ENCODE results near the gene ACRBP. TPM values are rescaled to one million over a fixed set of nuclear protein-coding genes. Genes with fewer than 3 reads are reported as not detected.
A peak's percentile ranks its signal among the peaks of the same experiment; 100 is the strongest.

Gene ACRBP
- total RNA-seq, 8 experiments from 2014 or later, result 0.51 to 2.6 (median 1.1) TPM

DNA sequence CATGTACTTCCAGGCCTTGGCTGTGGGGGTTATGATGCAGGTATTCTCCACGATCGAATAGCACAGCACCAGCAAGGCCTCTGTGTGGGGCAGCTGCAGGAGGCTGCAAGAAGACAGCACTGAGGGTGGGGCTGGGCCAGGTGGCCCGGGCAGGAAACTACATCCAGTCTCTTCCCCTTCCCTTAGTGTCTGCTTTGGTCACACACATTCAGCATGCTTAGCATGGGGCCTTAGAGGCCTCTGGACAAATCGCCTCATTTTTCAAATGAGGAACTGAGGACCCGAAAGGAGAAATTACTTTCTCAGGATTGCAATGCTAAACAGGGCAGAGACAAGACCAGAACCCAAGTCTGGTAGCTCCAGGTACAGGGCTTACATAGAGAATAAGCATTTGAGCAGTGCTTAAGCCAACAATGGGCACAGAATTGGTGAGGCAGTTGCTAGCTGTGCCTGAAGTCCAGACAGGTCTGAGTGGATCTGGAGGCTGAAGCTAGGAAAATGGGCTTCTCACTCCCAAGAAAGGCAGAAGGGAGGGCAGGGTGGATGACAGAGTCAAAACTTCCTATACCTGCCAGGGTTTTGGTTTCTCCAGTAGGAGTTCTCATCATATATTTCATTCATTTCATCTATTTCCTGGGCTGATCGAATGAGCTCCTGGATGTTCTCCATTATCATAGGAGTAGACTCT lies 3.5 kb downstream of the ACRBP start:
- in situ Hi-C loops (cut with MboI; ENCODE audit: low pct_unique_long_range_greater_than_20kb in 2 of 9, low sequenced_read_pairs in 9 of 9, unreplicated experiment in 9 of 9), result no loop called here
- ATAC-seq (replicated peaks in 6 of 8), result no peak
- Histone ChIP-seq H3K4me3 (no peak overlapping the region), H3K4me1 (replicated peaks in 1 of 2) (peaks cover 0 to 5% of the 10 kb centered on the region in 2 donors), H3K27ac (no peak overlapping the region)
- WGBS, 10 experiments, result 49 to 100% (median 90%) methylated on average over 1 to 4 of the region's 6 CpGs

DNA sequence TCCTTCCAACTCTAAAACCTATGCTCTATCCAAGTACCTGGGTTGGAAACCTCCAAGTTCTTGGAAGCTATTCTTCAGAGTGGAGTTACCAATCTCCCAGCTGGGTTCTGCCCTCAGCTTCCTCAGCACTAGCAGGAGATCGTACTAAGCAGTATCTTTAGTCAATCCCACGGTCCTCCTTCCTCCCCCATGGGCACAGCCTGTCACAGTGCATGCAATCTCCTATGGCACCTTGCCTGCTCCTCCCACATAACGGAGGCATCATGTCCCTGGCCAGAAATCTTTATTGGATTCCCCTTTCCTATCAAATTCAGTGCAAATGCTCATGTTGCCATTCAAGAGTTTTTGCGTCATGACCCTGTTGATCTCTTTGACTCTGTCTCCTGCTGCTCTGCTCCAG lies 6.1 kb downstream of the ACRBP start:
- WGBS, 10 experiments, result 29 to 86% (median 45%) methylated on average over 1 to 4 of the region's 4 CpGs
- no peak for ATAC-seq (replicated peaks in 6 of 8)
- H3K4me1 ChIP-seq (replicated peaks in 1 of 2), result peaks cover 0 to 2% of the 10 kb centered on the region in 2 donors

DNA sequence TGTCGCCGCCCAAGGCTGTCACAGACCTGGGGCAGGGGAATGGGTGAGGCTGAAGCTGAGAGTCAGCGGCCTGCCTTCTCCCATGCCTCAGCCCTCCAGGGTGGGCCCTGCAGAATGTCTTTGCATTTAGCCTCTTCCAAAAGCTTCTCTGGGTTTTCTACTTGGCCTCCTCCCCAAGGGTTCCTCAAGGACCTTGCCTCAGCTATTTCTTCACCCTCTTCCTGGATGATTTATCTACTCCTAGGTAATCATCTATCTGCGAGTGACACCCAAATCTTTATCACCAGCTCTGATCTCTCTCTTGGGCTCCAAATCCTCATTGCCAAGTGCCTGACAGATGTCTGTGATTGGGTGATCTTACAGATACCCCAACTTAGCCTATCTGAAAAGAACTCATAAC lies 6.7 kb downstream of the ACRBP start:
- WGBS, 10 experiments, result 50 to 100% (median 87%) methylated on average over 1 to 2 of the region's 4 CpGs; no CpG with 5 or more reads in 4 of the 10 experiments
- in situ Hi-C loops (cut with MboI; ENCODE audit: low pct_unique_long_range_greater_than_20kb in 2 of 9, low sequenced_read_pairs in 9 of 9, unreplicated experiment in 9 of 9), result no loop called here
- no peak for ATAC-seq (replicated peaks in 6 of 8)
- Histone ChIP-seq H3K4me1 (replicated peaks in 1 of 2) (peaks cover 0 to 9% of the 10 kb centered on the region in 2 donors), H3K27ac (no peak overlapping the region), H3K4me3 (no peak overlapping the region)

More for the DNA sequence above, 6.1 kb downstream of the ACRBP start:
- in situ Hi-C loops (cut with MboI; ENCODE audit: low pct_unique_long_range_greater_than_20kb in 2 of 9, low sequenced_read_pairs in 9 of 9, unreplicated experiment in 9 of 9), result no loop called here
- no peak overlapping the region for H3K4me3 ChIP-seq
- no peak overlapping the region for H3K27ac ChIP-seq

DNA sequence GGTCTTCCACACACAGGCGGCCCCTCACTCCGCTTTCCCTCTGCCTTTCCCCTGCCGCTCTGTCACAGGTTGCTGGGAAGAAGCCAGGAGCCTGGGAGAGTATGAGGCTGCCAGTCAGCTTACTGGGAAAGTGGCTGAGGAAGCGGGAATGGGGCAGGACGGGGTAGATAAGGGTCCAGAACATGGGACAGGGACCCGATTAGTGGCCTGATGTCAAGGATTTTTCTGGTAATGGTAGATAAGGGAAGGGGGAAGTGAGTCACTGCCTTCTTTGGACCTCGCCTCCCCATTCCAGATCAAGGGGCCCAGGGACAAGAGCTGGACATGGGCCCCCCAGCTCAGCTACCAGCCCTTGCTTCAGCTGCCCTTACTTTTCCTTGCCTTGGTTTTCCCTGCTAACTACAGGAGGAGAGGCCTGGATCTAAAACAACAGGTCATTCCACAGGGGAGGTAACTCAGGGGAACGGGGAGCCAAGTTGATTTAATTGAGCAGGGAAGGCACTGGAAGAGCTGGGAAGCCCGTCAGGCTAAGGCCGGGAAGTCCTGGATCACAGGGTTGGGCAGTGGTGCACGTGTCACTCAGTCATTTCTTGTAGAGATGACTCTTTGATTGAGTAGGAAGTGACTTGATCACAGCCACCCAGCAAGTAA lies 8.0 kb downstream of the ACRBP start:
- Histone ChIP-seq H3K4me3 (no peak overlapping the region), H3K4me1 (replicated peaks in 1 of 2) (peaks cover 0 to 12% of the 10 kb centered on the region in 2 donors), H3K27ac (no peak overlapping the region)
- WGBS, 10 experiments, result 20 to 86% (median 66%) methylated on average over 1 to 6 of the region's 11 CpGs; no CpG with 5 or more reads in 2 of the 10 experiments
- no peak for ATAC-seq (replicated peaks in 6 of 8)
- in situ Hi-C loops (cut with MboI; ENCODE audit: low pct_unique_long_range_greater_than_20kb in 2 of 9, low sequenced_read_pairs in 9 of 9, unreplicated experiment in 9 of 9), result no loop called here

- 40 to 83% (median 69%) methylated on average over 1 to 6 of the region's 9 CpGs; no CpG with 5 or more reads in 6 of the 10 experiments for WGBS, 10 experiments
- Histone ChIP-seq H3K27ac (no peak overlapping the region), H3K4me1 (replicated peaks in 1 of 2) (peaks cover 0 to 12% of the 10 kb centered on the region in 2 donors), H3K4me3 (no peak overlapping the region)
- in situ Hi-C loops (cut with MboI; ENCODE audit: low pct_unique_long_range_greater_than_20kb in 2 of 9, low sequenced_read_pairs in 9 of 9, unreplicated experiment in 9 of 9), result no loop called here
- no peak for ATAC-seq (replicated peaks in 6 of 8)
Measured at GRCh38 chr12:6638305-6638704, 8.9 kb downstream of the ACRBP start.

- Histone ChIP-seq H3K4me1 (replicated peaks in 1 of 2) (peaks cover 0 to 23% of the 10 kb centered on the region in 2 donors), H3K27ac (peak within 1 kb of the TSS in 1 of 2 donors; percentile 10), H3K4me3 (no peak within 1 kb of the TSS)
- WGBS, 10 experiments, result 0 to 90% (median 73%) methylated on average over 3 to 7 of the region's 18 CpGs; no CpG with 5 or more reads in 4 of the 10 experiments
- ATAC-seq (replicated peaks in 6 of 8), result peak; percentile 62 to 93 (median 86)
- in situ Hi-C loops (cut with MboI; ENCODE audit: low pct_unique_long_range_greater_than_20kb in 2 of 9, low sequenced_read_pairs in 9 of 9, unreplicated experiment in 9 of 9), result no loop called here
Measured at GRCh38 chr12:6635856-6636531, 11.2 kb downstream of the ACRBP start, which contains the start of gene LPAR5. Gene LPAR5 (minus strand): TSS chr12:6635959. CDS start chr12:6621248, 14,711 bp downstream.

GRCh38 chr12:6635375-6635855 lies 11.8 kb downstream of the ACRBP start:
- H3K4me3 ChIP-seq, result no peak overlapping the region
- H3K27ac ChIP-seq, result peak overlapping the region in 1 of 2 donors; percentile 10
- WGBS, 10 experiments, result 0 to 100% methylated on average over 1 of the region's 5 CpGs; no CpG with 5 or more reads in 8 of the 10 experiments
- peaks cover 0 to 23% of the 10 kb centered on the region in 2 donors for H3K4me1 ChIP-seq (replicated peaks in 1 of 2)
- in situ Hi-C loops (cut with MboI; ENCODE audit: low pct_unique_long_range_greater_than_20kb in 2 of 9, low sequenced_read_pairs in 9 of 9, unreplicated experiment in 9 of 9), result no loop called here
- ATAC-seq (replicated peaks in 6 of 8), result peak in 6 of 8 experiments; percentile 7 to 70 (median 52)

GRCh38 chr12:6632026-6632983 lies 14.9 kb downstream of the ACRBP start:
- WGBS, 10 experiments, result 54 to 87% (median 70%) methylated on average over 1 to 12 of the region's 21 CpGs; no CpG with 5 or more reads in 1 of the 10 experiments
- Histone ChIP-seq H3K4me3 (no peak overlapping the region), H3K27ac (peak overlapping the region in 1 of 2 donors; percentile 66), H3K4me1 (replicated peaks in 1 of 2) (peaks cover 0 to 23% of the 10 kb centered on the region in 2 donors)
- ATAC-seq (replicated peaks in 6 of 8), result peak in 5 of 8 experiments; percentile 14 to 34 (median 26)
- in situ Hi-C loops (cut with MboI; ENCODE audit: low pct_unique_long_range_greater_than_20kb in 2 of 9, low sequenced_read_pairs in 9 of 9, unreplicated experiment in 9 of 9), result no loop called here

- no peak overlapping the region for H3K4me3 ChIP-seq
- no peak overlapping the region for H3K27ac ChIP-seq
- 67 to 100% (median 91%) methylated on average over 1 to 3 of the region's 3 CpGs; no CpG with 5 or more reads in 6 of the 10 experiments for WGBS, 10 experiments
- in situ Hi-C loops (cut with MboI; ENCODE audit: low pct_unique_long_range_greater_than_20kb in 2 of 9, low sequenced_read_pairs in 9 of 9, unreplicated experiment in 9 of 9), result no loop called here
- peaks cover 0 to 23% of the 10 kb centered on the region in 2 donors for H3K4me1 ChIP-seq (replicated peaks in 1 of 2)
- no peak for ATAC-seq (replicated peaks in 6 of 8)
Measured at GRCh38 chr12:6631549-6631961, 15.7 kb downstream of the ACRBP start.

DNA sequence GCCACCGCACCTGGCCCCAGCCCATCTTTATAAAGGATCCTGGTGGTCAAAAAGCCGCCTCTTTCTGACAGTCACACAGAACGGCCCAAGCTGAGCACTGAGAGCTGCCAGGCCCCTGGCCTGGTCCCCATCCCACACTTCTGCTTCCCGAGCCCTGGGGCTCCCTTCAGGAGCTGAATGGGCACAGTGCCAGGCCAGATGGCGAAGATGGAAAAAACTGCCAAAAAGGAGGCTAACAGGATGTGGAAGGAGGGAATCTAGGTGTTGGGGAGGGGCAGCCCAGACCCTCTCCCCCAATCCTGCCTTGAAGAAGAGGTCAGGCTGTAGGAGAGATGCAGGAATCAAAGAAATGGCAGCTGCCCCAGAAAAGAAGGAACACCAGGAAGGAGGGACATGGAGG lies 16.5 kb downstream of the ACRBP start:
- Histone ChIP-seq H3K27ac (no peak overlapping the region), H3K4me1 (replicated peaks in 1 of 2) (peaks cover 0 to 17% of the 10 kb centered on the region in 2 donors), H3K4me3 (no peak overlapping the region)
- no peak for ATAC-seq (replicated peaks in 6 of 8)
- 17 to 100% (median 79%) methylated on average over 1 to 2 of the region's 5 CpGs; no CpG with 5 or more reads in 5 of the 10 experiments for WGBS, 10 experiments
- in situ Hi-C loops (cut with MboI; ENCODE audit: low pct_unique_long_range_greater_than_20kb in 2 of 9, low sequenced_read_pairs in 9 of 9, unreplicated experiment in 9 of 9), result no loop called here

DNA sequence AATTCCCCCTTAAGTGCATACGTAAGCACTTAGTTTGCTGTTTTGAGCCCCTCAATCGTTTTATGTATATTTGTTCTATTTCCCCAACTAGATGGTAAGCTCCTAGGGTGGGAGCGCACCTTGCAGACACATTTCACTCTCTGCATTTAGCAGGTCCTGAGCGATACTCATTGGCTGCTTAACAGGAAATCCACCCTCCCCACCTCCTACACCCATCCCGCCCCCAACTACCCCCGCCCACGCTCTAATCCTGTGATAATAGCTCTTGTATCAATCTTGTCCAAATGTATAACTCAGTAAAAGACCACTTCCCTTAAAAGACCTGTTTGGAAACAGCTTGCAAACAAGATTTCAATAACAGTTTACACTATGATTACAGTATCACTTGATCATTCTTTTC lies 19.6 kb downstream of the ACRBP start:
- H3K4me3 ChIP-seq, result no peak overlapping the region
- in situ Hi-C loops (cut with MboI; ENCODE audit: low pct_unique_long_range_greater_than_20kb in 2 of 9, low sequenced_read_pairs in 9 of 9, unreplicated experiment in 9 of 9), result no loop called here
- WGBS, 10 experiments, result 61 to 100% methylated on average over 1 to 5 of the region's 7 CpGs; no CpG with 5 or more reads in 8 of the 10 experiments
- peaks cover 0 to 6% of the 10 kb centered on the region in 2 donors for H3K4me1 ChIP-seq (replicated peaks in 1 of 2)
- no peak for ATAC-seq (replicated peaks in 6 of 8)
- H3K27ac ChIP-seq, result no peak overlapping the region

DNA sequence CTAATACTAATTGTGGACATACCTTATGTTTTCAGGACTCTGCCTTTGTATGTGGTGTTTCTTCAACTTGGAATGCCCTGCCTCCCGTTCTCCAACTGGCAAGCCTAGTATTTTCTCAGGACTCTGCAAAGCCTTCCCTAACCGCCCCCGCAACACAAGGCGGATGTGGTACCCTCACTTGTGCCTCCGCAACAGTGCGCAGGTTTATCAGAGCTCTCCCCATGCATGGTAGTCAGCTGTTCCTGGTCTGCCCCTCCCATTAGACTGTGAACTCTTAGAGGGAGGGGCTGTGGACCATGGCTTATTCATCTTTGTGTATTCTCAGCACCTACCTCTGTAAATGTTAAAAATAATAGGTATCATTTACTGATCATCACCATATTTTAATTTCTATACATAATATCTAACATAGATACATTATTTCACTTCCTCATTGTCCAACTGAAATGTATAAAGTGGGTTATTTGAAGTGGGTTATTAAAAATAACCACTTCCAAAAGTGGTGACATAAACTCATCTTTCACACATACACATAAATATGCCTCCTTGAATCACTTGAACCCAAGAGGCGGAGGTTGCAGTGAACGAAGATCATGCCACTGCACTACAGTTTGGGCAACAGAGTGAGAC lies 20.5 kb downstream of the ACRBP start:
- in situ Hi-C loops (cut with MboI; ENCODE audit: low pct_unique_long_range_greater_than_20kb in 2 of 9, low sequenced_read_pairs in 9 of 9, unreplicated experiment in 9 of 9), result no loop called here
- WGBS, 10 experiments, result 61 to 100% (median 85%) methylated on average over 1 to 7 of the region's 8 CpGs
- Histone ChIP-seq H3K27ac (no peak overlapping the region), H3K4me1 (replicated peaks in 1 of 2) (no peaks in the 10 kb centered on the region), H3K4me3 (no peak overlapping the region)
- no peak for ATAC-seq (replicated peaks in 6 of 8)

Measured in motor neuron (in vitro differentiated cells).